Psoas muscle (tissue), 8 donors: ENCODE results near the gene COL5A1. TPM values are rescaled to one million over a fixed set of nuclear protein-coding genes. Genes with fewer than 3 reads are reported as not detected.
"Not testable (repeated sequence)": the region's sequence is repeated elsewhere in the genome, so short reads cannot be mapped to it uniquely, and the experiment has no call there.

Experiments
- ATAC-seq, 4 donors: fragments of 200-7000 bp; cut with Tn5 transposase; one replicate each; pipeline ENCODE4 v1.9.1; 2020; ENCODE audit warnings: moderate library complexity in 3 of 4, mild to moderate bottlenecking in 2 of 4
- DNase-seq, 2 donors: peaks; one replicate each; pipeline ENCODE4 v3.0.0-alpha.2; 2020
- H3K27ac ChIP-seq: fragments of 200-600 bp; one replicate; pipeline ENCODE4 v1.8.0; 2022
- H3K27me3 ChIP-seq, 3 donors: fragments of 200-600 bp in 1 of 3; one replicate each; pipeline versions ENCODE4 v1.6.1 to v1.8.0; 2013 to 2022; ENCODE audit warnings: low read length in 2 of 3, mild to moderate bottlenecking in 2 of 3, moderate library complexity in 1 of 3; ENCODE audit not compliant: insufficient read depth in 3 of 3
- H3K36me3 ChIP-seq, 2 donors: fragments of 200-600 bp in 1 of 2; one replicate each; pipeline versions ENCODE4 v1.6.1 to v1.8.0; 2013 to 2022; ENCODE audit warnings: low read depth in 1 of 2, mild to moderate bottlenecking in 1 of 2, moderate library complexity in 1 of 2; ENCODE audit not compliant: insufficient read depth in 1 of 2
- H3K4me1 ChIP-seq: fragments of 200-600 bp; one replicate; pipeline ENCODE4 v1.8.0; 2022
- H3K4me3 ChIP-seq: fragments of 200-600 bp; one replicate; pipeline ENCODE4 v1.8.0; 2022; ENCODE audit warnings: mild to moderate bottlenecking
- H3K9me3 ChIP-seq: fragments of 200-600 bp; one replicate; pipeline ENCODE4 v1.8.0; 2022
- CTCF ChIP-seq: fragments of 200-600 bp; IDR thresholded peaks from one replicate; pipeline ENCODE4 v1.8.0; 2022; ENCODE audit warnings: antibody characterized with exemption
- whole genome bisulfite sequencing, 3 donors: extraction: QIAGEN DNeasy Blood & Tissue Kit; methylation state at CpG; one replicate each; pipeline versions ENCODE4 v1.1.6 to v1.1.7; 2013; 5-methylcytosine and 5-hydroxymethylcytosine counted together
- intact Hi-C, 2 donors: fragments of 100-400 bp; cut with DNase I; formaldehyde crosslinking; loops; one replicate each; pipeline versions ENCODE4 v1.11.0 to v1.14.2; 2022
- polyA plus RNA-seq, 3 donors: library from polyadenylated mRNA; stranded (reverse); fragments of 200-250 nt; gene quantifications; one replicate each; pipeline ENCODE4 v1.2.3, GENCODE V29; 2013
- total RNA-seq, 4 donors: library from RNA; stranded (reverse); fragmentation: NEBNext Ultra II Directional in 2 of 4; extraction: Animal tissue kit (Norgen Biotek cat#: 25700) in 2 of 4; gene quantifications; one replicate each; pipeline versions ENCODE4 v1.2.1 to v1.2.4, GENCODE V29; 2021 to 2023
- donor health status: healthy with polysubstance abuse.
- donor health status: DM: no; HTN: no; CAD: no; lungs with moderate emphysema.
- donor health status: Bipolar disorder and iron deficiency.
- donor health status: healthy.
- donor health status: DM: yes; HTN: yes; CAD: no.
- donor health status: DM: no; HTN: no; CAD: no.
- donor health status: DM: no; HTN: no; CAD: no.
- donor health status: DM: yes; HTN: yes; CAD: no.

COL5A1 gene
- total and polyA plus RNA-seq, 7 donors = 1.7 to 11.3 (median 3.4) TPM

GRCh38 chr9:134855900-134856377 is 214.3 kb downstream of the COL5A1 start:
- no peaks in the 10 kb centered on the region for H3K36me3 ChIP-seq
- no peak overlapping the region for H3K27ac ChIP-seq
- no peak for ATAC-seq
- H3K4me3 ChIP-seq = no peak overlapping the region
- peaks cover 0 to 16% (median 2%) of the 10 kb centered on the region in 3 donors for H3K27me3 ChIP-seq
- WGBS, 3 donors = 72 to 76% (median 73%) methylated on average over 9 of the region's 9 CpGs
- no peak for TF ChIP-seq CTCF
- H3K4me1 ChIP-seq = no peaks in the 10 kb centered on the region
- intact Hi-C loops = no loop called here
- no peaks in the 10 kb centered on the region for H3K9me3 ChIP-seq
- no peak for DNase-seq

- H3K9me3 ChIP-seq, H3K4me3 ChIP-seq, ATAC-seq, H3K27ac ChIP-seq, H3K36me3 ChIP-seq, H3K4me1 ChIP-seq, DNase-seq, intact Hi-C loops: not testable (repeated sequence)
- WGBS, 3 donors = 94 to 100% (median 98%) methylated on average over 2 of the region's 2 CpGs
- H3K27me3 ChIP-seq = peaks cover 0 to 16% (median 2%) of the 10 kb centered on the region in 3 donors
These were observed 215.8 kb downstream of the COL5A1 start for GRCh38 chr9:134857451-134857850.

GRCh38 chr9:134858051-134858841 is 216.6 kb downstream of the COL5A1 start:
- intact Hi-C loops = no loop called here
- ATAC-seq = no peak
- H3K36me3 ChIP-seq = no peaks in the 10 kb centered on the region
- no peak overlapping the region for H3K4me3 ChIP-seq
- no peak overlapping the region for H3K27ac ChIP-seq
- no peak for TF ChIP-seq CTCF
- no peaks in the 10 kb centered on the region for H3K9me3 ChIP-seq
- H3K4me1 ChIP-seq = no peaks in the 10 kb centered on the region
- DNase-seq = no peak
- 49 to 57% (median 51%) methylated on average over 11 of the region's 11 CpGs for WGBS, 3 donors
- H3K27me3 ChIP-seq = peaks cover 0 to 11% (median 2%) of the 10 kb centered on the region in 3 donors

GRCh38 chr9:134860510-134860909 is 218.9 kb downstream of the COL5A1 start:
- intact Hi-C loops = no loop called here
- no peaks in the 10 kb centered on the region for H3K4me1 ChIP-seq
- no peaks in the 10 kb centered on the region for H3K36me3 ChIP-seq
- H3K27me3 ChIP-seq = peaks cover 0 to 14% (median 8%) of the 10 kb centered on the region in 3 donors
- no peaks in the 10 kb centered on the region for H3K9me3 ChIP-seq
- 77 to 84% (median 79%) methylated on average over 13 of the region's 13 CpGs for WGBS, 3 donors
- TF ChIP-seq CTCF = no peak
- H3K27ac ChIP-seq = no peak overlapping the region
- no peak overlapping the region for H3K4me3 ChIP-seq
- ATAC-seq (no peak), DNase-seq (no peak)

- Histone ChIP-seq H3K27me3 (peaks cover 0 to 14% (median 8%) of the 10 kb centered on the region in 3 donors), H3K36me3 (no peaks in the 10 kb centered on the region), H3K27ac (no peak overlapping the region), H3K9me3 (no peaks in the 10 kb centered on the region), H3K4me3 (no peak overlapping the region), H3K4me1 (no peaks in the 10 kb centered on the region)
- ATAC-seq (no peak), DNase-seq (no peak)
- intact Hi-C loops = no loop called here
- no peak for TF ChIP-seq CTCF
- 82 to 89% (median 85%) methylated on average over 17 of the region's 17 CpGs for WGBS, 3 donors
These were observed 220.2 kb downstream of the COL5A1 start for GRCh38 chr9:134861595-134862334.
